Measurements from ENCODE around the gene TBCK. TPM values are rescaled to one million over a fixed set of nuclear protein-coding genes. Genes with fewer than 3 reads are reported as not detected.

The TBCK gene
- total and polyA plus RNA-seq, 2 of the 8 experiments (the other 6 are each of a cell fraction or from before 2014, with no cell fraction given): 10.2 to 18.7 TPM

- TF ChIP-seq RFX5 (IDR thresholded peaks at IDR 0.05; ENCODE audit: borderline replicate concordance, low read depth, low read length) (no peak), KDM4A (IDR thresholded peaks at IDR 0.05; ENCODE audit: low read depth, low read length, severe bottlenecking) (no peak), TEAD4 (IDR thresholded peaks at IDR 0.05; ENCODE audit: low read depth, low read length) (no peak)
Observed at GRCh38 chr4:106105697-106106096, 210.3 kb downstream of the TBCK start (continued).
